Adrenal gland (tissue), 12 donors: Measurements from ENCODE around the gene USP6NL. TPM values are rescaled to one million over a fixed set of nuclear protein-coding genes. Genes with fewer than 3 reads are reported as not detected.

Experiments used
- DNase-seq, 7 donors: peaks; one replicate each; pipeline ENCODE4 v3.0.0-alpha.2; 2019 to 2020
- H3K27ac ChIP-seq, 5 donors: fragments of 200-600 bp; sonication (generic) in 4 of 5; 1 replicate in 3 of 5; 2 replicates in 2 of 5; pipeline versions ENCODE4 v1.5.1 to v1.8.0; 2016 to 2020; ENCODE audit warnings: mild to moderate bottlenecking in 1 of 5
- H3K27me3 ChIP-seq: fragments of 200-600 bp; 2 replicates; pipeline ENCODE4 v1.8.0; 2021
- H3K36me3 ChIP-seq, 2 donors: fragments of 200-600 bp; replicated peaks in 1 of 2; 1 replicate in 1 of 2; 2 replicates in 1 of 2; pipeline versions ENCODE4 v1.5.1 to v1.8.0; 2018 to 2022
- H3K4me1 ChIP-seq, 2 donors: fragments of 200-600 bp; replicated peaks in 1 of 2; 1 replicate in 1 of 2; 2 replicates in 1 of 2; pipeline versions ENCODE4 v1.5.1 to v1.8.0; 2018 to 2021
- H3K4me3 ChIP-seq, 4 donors: fragments of 200-600 bp; sonication (generic) in 3 of 4; one replicate each; pipeline ENCODE4 v1.5.1; 2016 to 2018
- H3K9me3 ChIP-seq, 3 donors: fragments of 200-600 bp; sonication (generic) in 1 of 3; replicated peaks in 1 of 3; 1 replicate in 2 of 3; 2 replicates in 1 of 3; pipeline versions ENCODE4 v1.5.1 to v1.8.0; 2016 to 2021
- POLR2A ChIP-seq, 2 donors: fragments of 450-650 bp; IDR thresholded peaks; one replicate each; pipeline ENCODE4 v1.6.1; 2017; ENCODE audit warnings: antibody characterized with exemption in 2 of 2, mild to moderate bottlenecking in 2 of 2, moderate library complexity in 1 of 2
- WGBS, 4 donors: extraction: QIAGEN DNeasy Blood & Tissue Kit in 2 of 4; methylation state at CpG; one replicate each; pipeline versions ENCODE4 v1.1.5 to v1.1.7; 2013 to 2017; 5-methylcytosine and 5-hydroxymethylcytosine counted together
- intact Hi-C, 2 donors: fragments of 100-400 bp; cut with DNase I; formaldehyde crosslinking; loops; one replicate each; pipeline versions ENCODE4 v1.14.1 to v1.15.0; 2022 to 2023
- polyA plus RNA-seq, 3 donors: library from polyadenylated mRNA; stranded (reverse); fragments of 200-250 nt in 2 of 3; fragments of 350-450 nt in 1 of 3; fragmentation: Illumina TruSeq in 1 of 3; extraction: RNeasy Lipid Tissue Mini Kit (QIAGEN cat#74804) in 1 of 3; gene quantifications; one replicate each; pipeline ENCODE4 v1.2.3, GENCODE V29; 2013 to 2014
- total RNA-seq, 9 donors: library from RNA; depleted of rRNA in 4 of 9; stranded (reverse); fragments of >200 nt in 4 of 9; fragments of 120-200 nt in 1 of 9; fragmentation: NEBNext Ultra II Directional in 1 of 9; extraction: Animal tissue kit (Norgen Biotek cat#: 25700) in 1 of 9; gene quantifications; one replicate each; pipeline versions ENCODE4 v1.1.0 to v1.2.4, GENCODE V29; 2013 to 2023
- TF ChIP-seq, protein P1 (sequence below), 6 experiments: fragments of 450-650 bp in 4 of 6; fragments of 200-600 bp in 2 of 6; sonication (generic) in 1 of 6; IDR thresholded peaks; 1 replicate in 5 of 6; 2 replicates in 1 of 6; pipeline versions ENCODE4 v1.5.1 to v1.8.0; 2016 to 2021; ENCODE audit warnings: antibody characterized with exemption in 6 of 6, mild to moderate bottlenecking in 2 of 6, moderate library complexity in 1 of 6
- donor health status: healthy with polysubstance abuse.
- donor health status: Bipolar disorder and iron deficiency.
- donor health status: DM: yes; HTN: yes; CAD: no.
- donor health status: DM: no; HTN: no; CAD: no.
- donor health status: DM: no; HTN: no; CAD: no.
- donor health status: DM: yes; HTN: yes; CAD: no.

USP6NL gene
- total and polyA plus RNA-seq, 12 donors: 3.5 to 35.1 (median 19.8) TPM

DNA sequence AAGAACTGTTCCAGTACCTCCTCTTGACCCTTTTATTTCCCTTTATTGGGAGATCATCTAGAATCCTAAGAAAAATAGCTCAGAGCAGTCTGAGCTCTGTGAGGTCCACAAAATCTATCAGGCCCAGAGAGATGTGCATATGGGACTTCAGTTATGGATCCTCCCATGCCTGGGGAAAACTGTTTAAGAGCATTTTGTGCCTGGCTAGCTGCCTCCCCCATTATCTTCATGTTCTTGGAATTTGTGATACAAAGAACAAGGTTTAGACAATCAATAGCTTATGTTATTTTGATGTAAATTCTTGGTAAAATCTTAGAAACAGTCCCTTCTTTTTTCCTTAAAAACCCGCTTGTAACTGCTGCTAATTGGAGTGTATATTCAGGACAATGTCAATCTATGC lies 75.2 kb downstream of the USP6NL start:
- Histone ChIP-seq H3K27ac (no peak overlapping the region), H3K4me1 (peaks cover 10 to 25% of the 10 kb centered on the region in 2 donors), H3K27me3 (no peaks in the 10 kb centered on the region), H3K9me3 (no peaks in the 10 kb centered on the region), H3K4me3 (no peak overlapping the region), H3K36me3 (no peaks in the 10 kb centered on the region)
- DNase-seq: no peak
- intact Hi-C loops: loop anchor here in 1 of 2 donors (10.0 kb wide), 1 partner anchor 69 kb away; no protein-coding TSS in a partner anchor
- TF ChIP-seq, protein P1, sequence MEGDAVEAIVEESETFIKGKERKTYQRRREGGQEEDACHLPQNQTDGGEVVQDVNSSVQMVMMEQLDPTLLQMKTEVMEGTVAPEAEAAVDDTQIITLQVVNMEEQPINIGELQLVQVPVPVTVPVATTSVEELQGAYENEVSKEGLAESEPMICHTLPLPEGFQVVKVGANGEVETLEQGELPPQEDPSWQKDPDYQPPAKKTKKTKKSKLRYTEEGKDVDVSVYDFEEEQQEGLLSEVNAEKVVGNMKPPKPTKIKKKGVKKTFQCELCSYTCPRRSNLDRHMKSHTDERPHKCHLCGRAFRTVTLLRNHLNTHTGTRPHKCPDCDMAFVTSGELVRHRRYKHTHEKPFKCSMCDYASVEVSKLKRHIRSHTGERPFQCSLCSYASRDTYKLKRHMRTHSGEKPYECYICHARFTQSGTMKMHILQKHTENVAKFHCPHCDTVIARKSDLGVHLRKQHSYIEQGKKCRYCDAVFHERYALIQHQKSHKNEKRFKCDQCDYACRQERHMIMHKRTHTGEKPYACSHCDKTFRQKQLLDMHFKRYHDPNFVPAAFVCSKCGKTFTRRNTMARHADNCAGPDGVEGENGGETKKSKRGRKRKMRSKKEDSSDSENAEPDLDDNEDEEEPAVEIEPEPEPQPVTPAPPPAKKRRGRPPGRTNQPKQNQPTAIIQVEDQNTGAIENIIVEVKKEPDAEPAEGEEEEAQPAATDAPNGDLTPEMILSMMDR (IDR thresholded peaks at IDR 0.05): no peak
- TF ChIP-seq POLR2A (IDR thresholded peaks at IDR 0.05): no peak
- 97 to 100% (median 99%) methylated on average over 1 of the region's 1 CpG for WGBS, 4 donors

DNA sequence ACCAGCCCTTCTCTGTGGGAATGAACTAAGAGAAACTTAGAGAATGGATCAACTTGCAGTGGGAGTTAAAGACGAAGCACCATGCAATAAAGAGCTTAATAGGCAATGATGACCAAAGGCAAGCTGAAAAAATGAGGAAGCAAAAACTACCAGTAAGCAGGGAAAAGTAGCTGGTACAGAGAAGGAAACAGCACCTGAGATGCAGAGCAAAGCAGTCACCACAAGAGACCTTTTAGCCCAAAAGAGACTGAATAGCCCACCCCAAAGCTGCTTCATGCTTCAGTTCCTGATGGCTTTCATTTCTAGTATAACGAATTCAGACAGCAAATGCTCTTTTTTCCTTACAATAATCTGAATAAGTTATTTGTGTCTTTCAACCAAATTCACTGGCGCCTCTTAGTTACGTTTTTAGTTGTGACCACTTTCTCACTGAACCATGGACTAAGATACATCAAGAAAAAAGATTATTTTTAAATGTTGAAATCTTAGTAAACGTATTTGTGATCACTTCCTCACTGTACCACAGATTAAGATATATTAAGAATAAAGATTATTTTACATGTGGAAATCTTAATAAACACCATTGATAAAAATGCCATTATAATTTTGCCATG lies 76.0 kb downstream of the USP6NL start:
- no peak for DNase-seq
- peaks cover 10 to 29% of the 10 kb centered on the region in 2 donors for H3K4me1 ChIP-seq
- TF ChIP-seq POLR2A (IDR thresholded peaks at IDR 0.05): no peak
- TF ChIP-seq, protein P1 (IDR thresholded peaks at IDR 0.05): no peak
- intact Hi-C loops: loop anchor here in 1 of 2 donors (10.0 kb wide), 1 partner anchor 69 kb away; no protein-coding TSS in a partner anchor
- H3K4me3 ChIP-seq: no peak overlapping the region
- WGBS, 4 donors: 82 to 89% (median 88%) methylated on average over 5 of the region's 5 CpGs
- no peaks in the 10 kb centered on the region for H3K9me3 ChIP-seq
- H3K27ac ChIP-seq: no peak overlapping the region
- H3K27me3 ChIP-seq: no peaks in the 10 kb centered on the region
- no peaks in the 10 kb centered on the region for H3K36me3 ChIP-seq

DNA sequence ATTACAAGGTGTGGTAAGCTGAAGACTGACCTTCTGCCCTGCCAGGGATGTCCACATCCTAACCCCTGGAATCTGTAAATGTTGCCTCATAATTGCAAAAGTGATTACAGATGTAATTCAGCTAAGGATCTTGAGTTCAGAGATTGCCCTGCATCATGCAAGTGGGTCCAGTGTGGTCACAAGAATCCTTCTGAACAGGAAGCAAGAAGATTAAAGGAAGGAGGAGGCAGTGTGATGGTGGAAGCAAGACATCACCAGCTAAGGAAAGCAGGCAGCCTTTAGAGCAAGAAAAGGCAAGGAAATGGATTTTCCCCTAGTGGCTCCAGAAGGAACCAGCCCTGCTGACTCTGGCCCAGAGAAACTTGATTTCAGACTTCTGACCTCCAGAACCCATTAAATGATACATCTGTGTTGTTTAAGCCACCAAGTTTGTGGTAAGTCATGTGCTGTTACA lies 78.1 kb downstream of the USP6NL start:
- H3K4me1 ChIP-seq: peaks cover 10 to 38% of the 10 kb centered on the region in 2 donors
- no peak overlapping the region for H3K4me3 ChIP-seq
- intact Hi-C loops: loop anchor here in 1 of 2 donors (10.0 kb wide), 1 partner anchor 71 kb away; no protein-coding TSS in a partner anchor
- TF ChIP-seq POLR2A (IDR thresholded peaks at IDR 0.05): no peak
- TF ChIP-seq, protein P1 (IDR thresholded peaks at IDR 0.05): peak in 3 of 6 experiments; percentile 16 to 40 (median 18)
- no peak for DNase-seq
- H3K27me3 ChIP-seq: no peaks in the 10 kb centered on the region
- H3K27ac ChIP-seq: peak overlapping the region in 2 of 5 donors; percentile 7 to 30
- no peaks in the 10 kb centered on the region for H3K36me3 ChIP-seq
- H3K9me3 ChIP-seq: no peaks in the 10 kb centered on the region

DNA sequence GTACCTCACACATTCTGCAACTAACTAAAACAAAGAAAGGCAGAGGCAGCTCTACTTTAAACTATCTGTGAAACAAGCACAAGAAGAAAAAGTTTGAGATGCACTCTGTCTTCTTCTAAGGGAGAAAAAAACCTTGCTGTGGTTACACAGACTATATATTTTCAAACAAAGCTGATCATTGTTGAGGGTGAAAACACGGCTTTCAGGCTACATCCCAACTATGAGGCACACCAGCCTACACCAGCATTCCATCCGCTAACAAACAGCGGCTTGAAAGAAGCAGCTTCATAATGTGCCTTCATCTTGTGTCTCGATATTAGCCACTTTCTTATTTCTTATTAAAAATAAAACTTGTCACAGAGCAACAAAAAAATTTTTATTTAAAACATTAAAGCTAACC lies 79.1 kb downstream of the USP6NL start:
- Histone ChIP-seq H3K4me1 (peaks cover 10 to 46% of the 10 kb centered on the region in 2 donors), H3K27ac (peak overlapping the region in 2 of 5 donors; percentile 18 to 41), H3K4me3 (no peak overlapping the region), H3K27me3 (no peaks in the 10 kb centered on the region), H3K36me3 (no peaks in the 10 kb centered on the region), H3K9me3 (no peaks in the 10 kb centered on the region)
- TF ChIP-seq POLR2A (IDR thresholded peaks at IDR 0.05): no peak
- TF ChIP-seq, protein P1 (IDR thresholded peaks at IDR 0.05): no peak
- peak in 1 of 7 donors; percentile 29 for DNase-seq
- intact Hi-C loops: loop anchor here in 1 of 2 donors (10.0 kb wide), 1 partner anchor 72 kb away; no protein-coding TSS in a partner anchor
- WGBS, 4 donors: 69 to 74% (median 72%) methylated on average over 4 of the region's 4 CpGs
